ENCODE measurements around the gene GGTLC2. TPM values are rescaled to one million over a fixed set of nuclear protein-coding genes. Genes with fewer than 3 reads are reported as not detected.
"Not testable (repeated sequence)": the region's sequence is repeated elsewhere in the genome, so short reads cannot be mapped to it uniquely, and the experiment has no call there.

Gene GGTLC2
- total RNA-seq, 1 donor from 2014 or later: not detected

DNA sequence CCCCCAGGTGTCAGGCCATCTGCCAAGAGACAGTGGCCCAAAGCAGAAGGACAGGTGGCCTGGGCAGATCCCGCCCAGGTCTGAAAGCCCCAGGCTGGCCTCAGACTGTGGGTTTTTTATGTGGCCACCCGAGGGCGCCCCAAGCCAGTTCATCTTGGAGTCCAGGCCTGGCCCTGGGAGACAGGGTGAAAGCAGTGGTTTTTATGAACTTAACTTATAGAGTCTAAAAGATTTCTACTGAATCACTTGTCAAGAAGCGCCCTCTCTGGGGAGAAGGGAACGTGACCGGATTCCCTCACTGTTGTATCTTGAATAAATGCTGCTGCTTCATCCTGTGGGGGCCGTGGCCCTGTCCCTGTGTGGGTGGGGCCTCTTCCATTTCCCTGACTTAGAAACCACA is 8.2 kb upstream of the GGTLC2 start:
- peak; percentile 20 for DNase-seq (ENCODE audit: low read depth)

DNA sequence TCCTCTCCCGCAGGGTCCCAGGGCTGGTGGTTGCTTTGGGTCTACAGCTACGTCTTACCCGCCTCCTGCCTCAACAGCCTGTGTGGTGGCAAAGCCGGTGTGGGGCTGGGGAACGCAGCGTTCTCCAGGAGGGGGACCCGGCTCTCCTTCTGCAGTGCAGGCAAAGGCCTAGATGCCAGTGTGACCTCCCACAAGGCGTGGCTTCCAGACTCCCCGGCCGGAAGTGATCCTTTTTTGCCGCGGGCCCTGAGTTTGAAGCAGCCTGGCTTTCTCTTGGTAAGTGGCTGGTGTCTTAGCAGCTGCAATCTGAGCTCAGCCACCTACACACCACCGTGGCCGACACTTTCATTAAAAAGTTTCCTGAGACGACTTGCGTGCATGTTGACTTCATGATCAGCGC is 6.1 kb upstream of the GGTLC2 start:
- DNase-seq (ENCODE audit: low read depth): not testable (repeated sequence)

DNA sequence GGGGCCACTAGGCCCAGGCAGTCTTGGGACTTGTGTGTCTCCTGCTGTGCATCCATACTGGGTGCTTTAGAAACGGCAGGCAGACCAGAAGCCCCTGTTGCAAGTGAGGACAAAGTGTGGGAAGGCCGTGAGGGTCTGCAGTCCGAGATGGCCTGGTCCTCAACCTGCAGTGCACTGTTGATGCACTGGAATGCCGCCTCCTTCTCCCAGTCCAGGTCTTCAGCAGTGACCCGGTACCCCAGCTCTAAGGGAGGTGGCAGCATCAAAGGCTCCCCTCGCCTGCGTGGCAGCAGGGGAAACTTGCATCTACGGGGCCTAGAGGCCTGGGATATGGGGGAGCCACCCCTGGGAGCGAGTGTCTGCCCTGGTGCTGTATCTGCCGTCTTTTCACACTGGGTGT is 2.2 kb upstream of the GGTLC2 start:
- not testable (repeated sequence) for DNase-seq (ENCODE audit: low read depth)

DNA sequence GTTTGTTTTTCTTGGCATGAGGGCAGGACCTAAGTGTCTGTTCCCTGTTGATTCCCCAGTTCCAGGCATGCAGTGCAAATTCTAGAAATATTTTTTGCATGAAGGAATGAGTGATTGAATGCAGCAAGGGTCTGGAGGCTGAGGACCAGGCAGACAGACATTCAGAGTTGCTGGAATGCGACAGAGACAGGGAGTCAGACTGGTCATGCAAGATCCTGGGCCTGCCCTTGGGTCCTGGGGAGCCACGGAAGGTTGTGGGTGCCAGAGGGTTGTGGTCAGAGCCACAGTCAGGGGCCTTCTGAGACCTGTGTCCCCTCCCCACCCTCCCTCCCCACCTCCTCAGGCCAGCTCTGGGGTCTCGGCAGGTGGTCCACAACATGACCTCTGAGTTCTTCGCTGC is 1.6 kb downstream of the GGTLC2 start:
- not testable (repeated sequence) for DNase-seq (ENCODE audit: low read depth)

DNA sequence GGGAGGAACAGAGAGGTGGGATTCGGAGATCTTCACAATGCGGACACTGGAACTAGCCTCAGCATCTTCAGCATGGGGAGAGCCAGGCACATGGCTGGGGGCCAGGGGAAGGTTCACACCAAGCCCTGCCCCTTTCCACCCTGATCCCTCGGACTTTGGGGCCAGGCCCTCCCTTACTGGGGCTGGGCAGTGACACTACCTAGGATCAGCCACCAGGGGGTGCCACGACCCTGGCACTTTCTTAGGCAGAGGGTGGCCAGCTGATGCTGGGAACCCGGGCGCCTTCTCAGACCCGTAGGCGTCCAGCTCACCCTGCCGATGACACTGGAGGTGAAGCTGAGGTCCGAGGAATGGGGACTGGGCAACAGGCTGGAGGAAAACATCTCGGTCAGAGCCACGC is 3.5 kb downstream of the GGTLC2 start:
- not testable (repeated sequence) for DNase-seq (ENCODE audit: low read depth)

DNA sequence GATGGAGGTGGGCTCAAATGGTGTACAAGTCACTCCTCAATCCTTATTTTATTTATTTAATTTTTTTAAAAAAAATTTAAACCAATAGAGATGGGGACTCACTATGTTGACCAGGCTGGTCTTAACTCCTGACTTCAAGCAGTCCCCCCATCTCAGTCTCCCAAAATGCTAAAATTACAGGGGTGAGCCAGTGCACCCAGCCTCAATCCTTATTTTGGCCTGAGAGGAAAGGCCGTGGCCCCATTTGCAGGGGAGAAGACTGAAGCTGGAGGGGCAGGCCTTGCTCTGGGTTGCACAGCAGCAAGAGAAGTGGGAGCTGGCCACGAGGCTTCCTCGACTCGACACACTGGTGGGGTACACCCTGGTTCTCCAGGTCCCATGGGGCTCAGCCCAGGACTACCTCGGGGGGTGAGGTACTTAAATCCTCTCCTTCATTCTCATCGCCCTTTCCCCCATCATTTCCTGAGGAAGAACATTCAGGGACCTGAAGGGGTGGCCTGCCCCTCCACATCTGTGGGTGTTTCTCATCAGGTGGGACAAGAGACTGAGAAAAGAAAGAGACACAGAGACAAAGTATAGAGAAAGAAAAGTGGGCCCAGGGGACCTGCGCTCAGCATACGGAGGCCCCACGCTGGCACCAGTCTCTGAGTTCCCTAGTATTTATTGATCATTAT is 4.6 kb downstream of the GGTLC2 start:
- DNase-seq (ENCODE audit: low read depth): not testable (repeated sequence)

DNA sequence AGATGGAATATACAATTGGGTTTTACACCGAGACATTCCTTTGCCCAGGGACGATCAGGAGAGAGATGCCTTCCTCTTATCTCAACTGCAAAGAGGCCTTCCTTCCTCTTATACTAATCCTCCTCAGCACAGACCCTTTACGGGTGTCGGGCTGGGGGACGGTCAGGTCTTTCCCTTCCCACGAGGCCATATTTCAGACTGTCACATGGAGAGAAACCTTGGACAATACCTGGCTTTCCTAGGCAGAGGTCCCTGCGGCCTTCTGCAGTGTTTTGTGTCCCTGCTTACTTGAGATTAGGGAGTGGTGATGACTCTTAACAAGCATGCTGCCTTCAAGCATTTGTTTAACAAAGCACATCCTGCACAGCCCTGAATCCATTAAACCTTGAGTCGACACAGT is 5.3 kb downstream of the GGTLC2 start:
- DNase-seq (ENCODE audit: low read depth): not testable (repeated sequence)

DNA sequence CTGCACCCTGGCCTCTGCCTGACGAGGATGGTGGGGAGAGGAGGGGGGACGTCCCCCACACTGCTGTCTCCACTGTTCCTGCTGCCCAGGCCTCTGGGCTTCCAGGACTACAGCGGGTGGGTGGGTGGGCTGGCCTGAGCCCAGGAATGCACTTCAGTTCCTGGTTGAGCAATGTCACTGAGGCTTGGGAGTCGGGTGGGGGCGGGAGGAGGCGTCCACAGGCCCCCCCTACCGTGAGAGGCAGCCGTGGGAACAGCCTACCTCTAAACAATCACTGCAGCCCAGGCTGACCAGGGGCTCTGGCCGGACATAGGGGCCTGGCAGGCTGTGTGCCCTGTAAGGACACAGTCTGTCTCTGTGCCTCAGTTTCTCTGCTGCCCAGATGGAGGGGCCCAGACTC is 6.0 kb downstream of the GGTLC2 start:
- not testable (repeated sequence) for DNase-seq (ENCODE audit: low read depth)

DNA sequence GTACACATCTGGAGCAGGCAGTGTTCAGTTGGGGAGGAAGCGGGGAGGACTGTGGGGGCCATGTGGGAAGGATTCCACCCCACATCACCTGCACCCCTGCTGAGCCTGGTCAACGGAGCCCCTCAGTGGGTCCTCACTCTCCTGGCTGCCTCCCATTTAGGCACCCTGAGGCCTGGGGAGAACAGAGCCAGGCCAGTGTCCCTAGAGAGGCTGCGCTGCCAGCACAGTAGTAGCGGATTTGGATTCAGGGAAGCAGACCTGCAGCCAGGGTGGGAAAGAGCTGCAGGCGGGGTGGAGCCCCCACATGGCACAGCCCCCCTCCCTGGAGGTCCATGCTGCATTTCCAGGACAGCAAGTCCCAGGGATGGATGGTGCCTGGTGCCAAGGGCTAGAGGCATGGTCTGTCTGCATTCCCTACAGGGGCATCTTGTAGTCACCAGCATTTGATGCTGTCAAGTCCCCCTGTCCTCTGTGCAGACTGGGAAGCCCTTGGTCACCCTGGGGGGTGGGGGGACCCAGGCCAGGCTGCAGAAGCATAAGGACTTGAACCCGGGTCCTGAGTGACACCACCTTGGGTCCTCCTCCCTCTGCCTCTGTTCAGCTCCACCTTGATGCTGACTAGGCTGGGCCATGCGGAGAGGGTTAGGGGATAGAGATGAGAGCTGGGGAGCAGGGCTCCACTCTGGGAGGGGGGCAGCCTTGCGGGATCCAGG is 6.5 kb downstream of the GGTLC2 start:
- not testable (repeated sequence) for DNase-seq (ENCODE audit: low read depth)

DNA sequence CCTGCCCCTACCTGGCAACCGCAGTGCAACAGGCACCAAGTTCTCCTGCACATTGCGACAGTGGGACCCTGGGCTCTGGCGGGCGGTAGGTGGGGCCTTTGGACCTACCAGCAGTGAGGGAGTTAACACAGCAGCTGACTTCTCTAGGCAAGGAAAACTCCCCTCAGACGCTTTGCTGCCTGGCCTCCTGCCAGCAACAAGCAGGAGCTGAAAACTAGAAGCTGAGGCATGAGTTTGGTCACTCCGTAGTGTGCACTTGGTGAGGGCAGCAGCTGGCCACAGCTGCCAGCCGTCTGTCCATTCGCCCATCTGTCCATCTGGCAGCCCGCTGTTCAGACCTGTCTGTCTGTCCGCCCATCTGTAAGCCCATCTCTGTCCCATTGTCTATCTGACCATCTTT is 7.2 kb downstream of the GGTLC2 start:
- peak; percentile 56 for DNase-seq (ENCODE audit: low read depth)

DNA sequence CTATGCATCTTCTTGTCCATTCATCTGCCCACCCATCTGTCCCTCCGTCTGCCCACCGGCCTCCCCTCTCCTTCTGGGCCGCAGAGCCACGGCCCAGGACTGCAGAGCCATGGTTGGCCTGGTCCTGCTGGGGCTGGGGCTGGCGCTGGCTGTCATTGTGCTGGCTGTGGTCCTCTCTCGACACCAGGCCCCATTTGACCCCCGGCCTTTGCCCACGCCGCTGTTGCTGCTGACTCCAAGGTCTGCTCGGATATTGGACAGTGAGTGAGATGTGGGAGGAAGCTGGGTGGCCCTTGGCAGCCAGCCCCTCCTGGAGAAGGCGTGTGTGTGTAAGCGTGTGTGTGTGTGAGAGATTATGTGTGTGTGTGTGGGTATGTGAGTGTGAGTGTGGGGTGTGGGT is 7.7 kb downstream of the GGTLC2 start:
- not testable (repeated sequence) for DNase-seq (ENCODE audit: low read depth)

DNA sequence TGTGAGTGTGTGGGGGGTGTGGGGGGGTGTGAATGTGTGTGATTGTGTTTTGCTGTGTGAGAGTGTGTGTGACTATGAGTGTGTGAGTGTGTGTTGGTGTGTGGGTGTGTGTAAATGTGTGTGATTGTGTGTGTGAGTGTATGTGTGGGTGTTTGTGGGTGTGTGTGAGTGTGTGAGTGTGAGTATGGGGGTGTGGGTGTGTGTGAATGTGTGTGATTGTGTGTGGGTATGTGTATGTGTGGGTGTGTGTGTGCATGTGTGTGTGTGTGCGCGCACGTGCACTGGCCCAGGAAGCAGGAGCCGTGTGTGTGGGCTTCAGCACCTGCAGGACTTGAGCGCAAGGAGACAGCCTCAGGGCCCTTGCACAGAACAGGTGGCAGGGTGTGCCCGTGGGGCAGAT is 8.2 kb downstream of the GGTLC2 start:
- DNase-seq (ENCODE audit: low read depth): not testable (repeated sequence)

DNA sequence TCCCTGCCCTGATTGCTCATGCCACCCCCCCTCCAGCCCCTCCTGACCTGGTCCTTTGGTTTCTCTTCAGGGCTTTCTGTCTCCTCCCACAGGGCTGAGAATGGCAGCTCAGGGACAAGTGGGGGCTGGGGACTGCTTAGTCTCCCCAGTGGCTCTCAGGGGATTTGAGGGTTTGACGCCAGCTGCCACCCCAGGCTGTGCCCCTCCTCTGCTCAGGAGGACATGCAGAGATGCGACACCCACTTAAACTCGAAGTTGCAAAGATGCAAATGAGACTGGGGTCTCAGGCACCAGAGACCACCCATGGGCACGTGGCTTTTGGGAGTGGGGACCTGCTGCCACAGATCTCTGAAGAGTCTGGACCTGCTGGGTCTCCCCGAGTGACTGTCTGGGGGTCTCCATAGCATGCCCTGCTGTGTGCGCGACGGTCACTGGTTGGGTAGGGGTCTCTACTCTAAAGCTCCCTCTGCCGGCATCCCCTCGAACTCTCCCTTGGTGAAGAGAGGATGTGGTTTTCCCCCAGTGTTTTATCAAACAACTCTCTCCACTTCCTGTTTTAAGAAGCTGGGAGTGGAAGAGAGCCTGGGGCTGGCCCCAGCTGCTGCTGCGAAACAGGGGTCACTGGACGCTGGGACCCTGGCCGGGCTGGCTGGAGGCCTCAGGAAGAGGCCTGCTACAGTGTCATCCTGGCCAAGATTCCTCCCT is 9.4 kb downstream of the GGTLC2 start:
- not testable (repeated sequence) for DNase-seq (ENCODE audit: low read depth)

DNA sequence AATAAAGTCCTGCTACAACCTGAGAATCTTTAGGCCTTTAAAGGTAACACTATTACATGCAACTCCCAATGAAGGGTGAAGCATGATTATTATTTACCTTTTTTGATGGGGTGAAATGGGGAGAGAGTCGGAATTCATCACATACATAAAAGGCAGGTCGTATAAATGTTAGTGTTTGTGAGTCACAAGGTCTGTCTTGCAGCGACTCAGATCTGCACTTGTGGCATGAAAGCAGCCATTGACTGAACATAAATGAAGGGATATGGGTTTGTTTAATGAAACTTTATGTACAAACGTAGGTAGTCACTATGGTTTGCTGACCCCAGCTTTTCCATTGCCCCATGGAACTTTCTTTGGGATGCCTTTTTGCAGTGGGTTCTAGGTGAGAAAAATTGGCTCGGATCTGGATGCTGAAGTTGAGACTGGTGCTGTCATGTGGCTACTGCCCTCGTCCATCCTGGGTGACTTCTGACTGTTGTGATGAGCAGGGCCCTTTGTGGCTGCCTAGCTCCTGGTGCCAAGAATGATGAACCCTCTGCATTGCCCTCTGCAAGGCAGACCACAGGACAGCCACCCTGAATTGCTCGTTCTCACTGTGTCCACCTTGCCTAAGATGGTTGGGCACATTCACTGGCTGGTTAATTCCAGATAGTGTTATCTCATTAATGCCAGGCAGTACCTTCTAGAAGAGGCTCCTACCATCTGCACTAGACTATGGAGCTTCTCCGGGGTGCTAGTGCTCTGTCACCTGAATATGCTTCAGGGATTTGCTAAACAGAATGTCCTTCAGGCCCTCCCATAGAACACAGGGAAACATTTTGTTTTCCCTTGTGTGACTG is 11.3 kb downstream of the GGTLC2 start:
- no peak for DNase-seq (ENCODE audit: low read depth)

DNA sequence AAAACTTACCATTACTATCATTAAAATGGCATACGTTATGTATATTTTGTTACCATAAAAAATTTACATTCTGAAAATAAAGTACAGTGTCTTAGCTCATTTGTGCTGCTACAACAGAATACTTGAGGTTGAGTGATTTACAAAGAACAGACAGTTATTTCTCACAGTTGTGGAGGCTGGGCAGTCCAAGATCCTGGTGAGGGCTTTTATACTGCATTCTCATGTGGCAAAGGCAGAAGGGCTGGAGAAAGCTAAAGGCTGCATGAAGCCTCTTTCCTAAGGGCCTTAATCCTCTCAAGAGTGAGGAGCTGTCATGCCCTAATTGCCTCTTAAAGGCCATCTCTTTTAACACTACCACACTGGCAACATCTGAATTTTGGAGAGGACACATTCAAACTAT is 13.3 kb downstream of the GGTLC2 start:
- DNase-seq (ENCODE audit: low read depth): no peak

DNA sequence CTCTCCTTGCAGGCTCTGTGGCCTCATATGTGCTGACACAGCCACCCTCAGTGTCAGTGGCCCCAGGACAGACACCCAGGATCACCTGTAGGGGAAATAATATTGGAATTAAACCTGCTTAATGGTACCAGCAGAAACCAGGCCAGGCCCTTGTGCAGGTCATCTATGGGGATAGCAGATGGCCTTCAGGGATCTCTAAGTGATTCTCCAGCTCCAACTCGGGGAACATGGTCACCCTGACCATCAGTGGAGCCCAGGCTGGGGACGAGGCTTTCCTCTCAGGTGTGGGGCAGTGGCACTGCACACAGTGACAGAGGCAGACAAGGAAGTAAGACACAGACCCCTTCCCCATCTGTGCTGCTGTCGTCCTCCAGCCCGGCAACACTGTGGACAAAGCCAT is 16.9 kb downstream of the GGTLC2 start:
- no peak for DNase-seq (ENCODE audit: low read depth)

DNA sequence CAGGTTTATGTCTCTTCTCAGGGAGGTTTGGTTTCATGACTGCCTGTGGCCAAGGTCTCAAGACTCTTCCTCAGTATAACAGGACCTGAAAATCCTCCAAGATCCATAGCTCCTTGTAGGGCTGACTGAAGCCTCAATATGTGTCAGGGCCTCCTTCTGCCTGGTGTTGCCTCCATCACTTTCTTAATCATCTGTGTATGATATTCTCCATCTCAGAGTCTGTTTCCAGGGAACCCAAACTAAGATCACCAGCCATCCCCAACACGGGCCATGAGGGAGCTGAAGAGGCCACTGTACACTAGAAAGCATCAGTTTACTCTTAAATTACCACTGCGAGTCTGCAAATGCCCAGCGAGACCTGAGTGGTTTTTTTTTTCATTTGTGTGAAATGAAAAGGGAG is 17.7 kb downstream of the GGTLC2 start:
- no peak for DNase-seq (ENCODE audit: low read depth)

DNA sequence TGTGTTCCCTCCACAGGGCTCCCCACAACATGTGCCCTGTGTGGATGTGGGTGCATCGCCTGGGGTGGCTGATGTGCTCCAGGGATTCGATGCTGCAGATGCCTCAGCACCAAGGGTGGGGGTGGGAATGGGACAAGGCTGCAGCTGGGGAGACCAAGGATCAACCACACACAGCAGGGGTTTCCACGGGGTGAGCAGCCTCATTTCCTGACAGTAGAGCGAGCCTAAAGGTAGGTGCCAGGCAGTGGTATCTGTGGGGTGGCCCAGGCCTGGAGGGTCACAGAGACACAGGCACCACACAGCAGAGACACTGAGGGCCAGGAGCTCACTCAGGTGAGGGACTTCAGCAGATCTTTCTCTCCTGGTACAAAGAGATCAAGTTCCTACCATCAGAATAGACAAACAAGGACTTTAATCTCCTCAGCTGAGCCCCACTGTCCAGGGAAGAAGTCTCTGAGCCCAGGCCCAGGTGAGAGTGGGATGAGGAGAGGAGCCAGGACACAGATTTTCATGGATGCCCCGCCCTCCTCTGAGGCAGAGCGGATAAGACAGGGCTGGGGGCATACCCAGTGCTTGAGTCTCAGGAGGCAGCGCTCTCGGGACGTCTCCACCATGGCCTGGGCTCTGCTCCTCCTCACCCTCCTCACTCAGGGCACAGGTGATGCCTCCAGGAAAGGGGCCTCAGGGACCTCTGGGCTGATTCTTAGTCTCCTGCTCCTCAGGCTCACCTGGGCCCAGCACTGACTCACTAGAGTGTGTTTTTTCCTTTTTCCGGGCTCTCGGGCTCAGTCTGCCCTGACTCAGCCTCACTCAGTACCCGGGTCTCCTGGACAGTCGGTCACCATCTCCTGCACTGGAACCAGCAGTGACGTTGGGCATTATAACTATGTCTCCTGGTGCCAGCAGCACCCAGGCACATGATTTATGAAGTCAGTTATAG is 19.7 kb downstream of the GGTLC2 start:
- DNase-seq (ENCODE audit: low read depth): no peak

DNA sequence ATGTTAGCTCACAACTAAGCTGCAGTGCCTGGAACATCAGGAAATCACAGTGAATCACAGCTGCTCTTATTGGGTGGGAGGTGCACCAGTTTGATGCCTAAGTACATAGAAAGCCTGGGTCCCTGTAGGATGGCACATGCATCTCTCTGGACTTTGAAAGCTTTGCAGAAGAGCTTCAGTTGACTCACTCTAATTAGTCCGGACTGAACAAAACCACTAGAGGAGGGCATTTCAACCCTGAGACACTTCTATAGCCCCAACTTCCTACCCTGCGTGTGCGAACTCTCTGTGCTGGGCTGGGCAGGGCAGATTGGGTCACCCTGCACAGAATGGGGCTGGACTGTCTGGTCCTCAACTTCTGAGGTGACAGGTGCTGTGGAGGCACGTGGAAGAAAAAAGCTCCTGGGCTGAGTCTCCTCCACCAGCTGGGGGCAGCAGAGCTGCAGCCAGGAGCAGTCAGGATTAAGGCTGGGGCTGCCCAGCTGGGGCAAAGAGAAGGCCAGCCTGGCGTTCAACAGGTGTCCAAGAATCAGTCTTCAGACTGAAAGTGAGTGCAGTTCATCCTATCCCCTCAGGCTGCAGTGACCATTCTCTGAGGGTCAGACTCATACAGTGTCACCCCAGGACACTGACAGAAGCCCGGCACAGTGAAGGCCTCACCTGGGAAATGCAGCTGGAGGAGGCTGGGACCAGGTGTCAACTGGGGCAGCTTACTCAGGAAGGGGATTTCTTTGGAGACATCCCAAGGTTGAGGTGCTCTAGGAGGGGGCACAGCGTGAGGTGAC is 22.1 kb downstream of the GGTLC2 start:
- DNase-seq (ENCODE audit: low read depth): peak; percentile 53

Measured in myocyte (in vitro differentiated cells).